WTC11 (cell line): ENCODE results near the gene SLC35F1. TPM values are rescaled to one million over a fixed set of nuclear protein-coding genes. Genes with fewer than 3 reads are reported as not detected.
A peak's percentile ranks its signal among the peaks of the same experiment; 100 is the strongest.

Experiments used
- ATAC-seq: fragments of 200-7000 bp; cut with Tn5 transposase; 2 replicates; pipeline ENCODE4 v1.10.0; 2021; ENCODE audit warnings: mild to moderate bottlenecking, moderate library complexity
- CTCF ChIA-PET: fragments of 300-600 bp; sonication (Branson Sonifier 250); formaldehyde crosslinking; loops from one replicate; lab custom pipeline; 2021; ENCODE audit warnings: antibody characterized with exemption; lab: Charles Lee
- POLR2A ChIA-PET: fragments of 350-600 bp; sonication (Branson Sonifier 250); formaldehyde crosslinking; loops from one replicate; lab custom pipeline; 2021; ENCODE audit warnings: antibody characterized with exemption; lab: Charles Lee
- DNase-seq: peaks from one replicate; pipeline ENCODE4 v3.0.0; 2021; ENCODE audit warnings: low spot score
- H3K27ac Mint-ChIP-seq: 2 replicates; pipeline ENCODE4 v1.8.0; 2021; ENCODE audit warnings: mixed read lengths
- H3K27me3 Mint-ChIP-seq: 2 replicates; pipeline ENCODE4 v1.8.0; 2021; ENCODE audit warnings: low read depth, mild to moderate bottlenecking, moderate library complexity, mixed read lengths
- H3K36me3 Mint-ChIP-seq: 2 replicates; pipeline ENCODE4 v1.8.0; 2021; ENCODE audit warnings: mixed read lengths
- H3K4me1 Mint-ChIP-seq: 2 replicates; pipeline ENCODE4 v1.8.0; 2022; ENCODE audit warnings: mixed read lengths
- H3K4me3 Mint-ChIP-seq: 2 replicates; pipeline ENCODE4 v1.8.0; 2021; ENCODE audit warnings: mild to moderate bottlenecking, moderate library complexity, mixed read lengths
- H3K9me3 Mint-ChIP-seq: 2 replicates; pipeline ENCODE4 v1.8.0; 2021; ENCODE audit warnings: mixed read lengths
- ATF2 ChIP-seq: sonication (generic); formaldehyde crosslinking; IDR thresholded peaks from 2 replicates; pipeline ENCODE4 v1.8.1; 2022; ENCODE audit warnings: low read depth, missing genetic modification reagents, borderline replicate concordance
- CTCF ChIP-seq: fragments of 200-600 bp; IDR thresholded peaks from 2 replicates; pipeline ENCODE4 v1.8.0; 2022; ENCODE audit warnings: antibody characterized with exemption
- HMGXB4 ChIP-seq: sonication (generic); formaldehyde crosslinking; IDR thresholded peaks from 2 replicates; pipeline ENCODE4 v1.8.1; 2023; ENCODE audit warnings: mild to moderate bottlenecking, moderate library complexity, missing genetic modification reagents
- KAT7 ChIP-seq: sonication (generic); formaldehyde crosslinking; IDR thresholded peaks from 2 replicates; pipeline ENCODE4 v1.8.1; 2023; ENCODE audit warnings: missing genetic modification reagents, mild to moderate bottlenecking, borderline replicate concordance
- MAX ChIP-seq: sonication (generic); formaldehyde crosslinking; IDR thresholded peaks from 2 replicates; pipeline ENCODE4 v1.8.0; 2022; ENCODE audit warnings: mild to moderate bottlenecking, missing genetic modification reagents
- MLX ChIP-seq: sonication (generic); formaldehyde crosslinking; IDR thresholded peaks from 2 replicates; pipeline ENCODE4 v1.8.1; 2023; ENCODE audit warnings: mild to moderate bottlenecking, missing genetic modification reagents, moderate library complexity
- NFATC4 ChIP-seq: fragments of 250-450 bp; sonication (Bioruptor Pico); IDR thresholded peaks from 2 replicates; pipeline ENCODE4 v1.9.0; 2021; ENCODE audit warnings: mild to moderate bottlenecking
- NR1H2 ChIP-seq: sonication (generic); formaldehyde crosslinking; IDR thresholded peaks from 2 replicates; pipeline ENCODE4 v1.9.0; 2021; ENCODE audit warnings: mild to moderate bottlenecking, moderate library complexity, missing genetic modification reagents
- PRDM15 ChIP-seq: sonication (generic); formaldehyde crosslinking; IDR thresholded peaks from 2 replicates; pipeline ENCODE4 v1.8.0; 2022; ENCODE audit warnings: missing genetic modification reagents
- TP53 ChIP-seq: sonication (generic); formaldehyde crosslinking; IDR thresholded peaks from 2 replicates; pipeline ENCODE4 v1.8.1; 2023; ENCODE audit warnings: mild to moderate bottlenecking, missing genetic modification reagents
- ZBTB43 ChIP-seq: sonication (generic); formaldehyde crosslinking; IDR thresholded peaks from 2 replicates; pipeline ENCODE4 v1.8.1; 2023; ENCODE audit warnings: mild to moderate bottlenecking, missing genetic modification reagents
- ZNF281 ChIP-seq: sonication (generic); formaldehyde crosslinking; IDR thresholded peaks from 2 replicates; pipeline ENCODE4 v1.8.0; 2023; ENCODE audit warnings: mild to moderate bottlenecking, missing genetic modification reagents
- ZNF416 ChIP-seq: fragments of 250-450 bp; sonication (Bioruptor Pico); IDR thresholded peaks from 2 replicates; pipeline ENCODE4 v1.9.0; 2021; ENCODE audit warnings: mild to moderate bottlenecking, inconsistent platforms
- total RNA-seq: library from RNA; stranded (reverse); gene quantifications from 3 replicates; pipeline ENCODE4 v1.2.3, GENCODE V29; 2021

Gene SLC35F1
- total RNA-seq, 1 experiment from 2014 or later = 11.0 TPM

- H3K36me3 Mint-ChIP-seq = peaks cover 15% of the 10 kb centered on the region
- TF ChIP-seq CTCF (peak; percentile 57), MAX (no peak)
- peaks cover 5% of the 10 kb centered on the region; the same call in 1 of the 2 replicates for H3K27me3 Mint-ChIP-seq
- ChIA-PET CTCF (interaction anchor here (0.7 to 2.6 kb wide), 11 partner anchors 8 to 604 kb away, joined by 3 to 13 read pairs (median 5); no protein-coding TSS in a partner anchor), POLR2A (no interaction called here)
- H3K4me3 Mint-ChIP-seq = no peak overlapping the region
- ATAC-seq (peak; percentile 76), DNase-seq (no peak)
- H3K9me3 Mint-ChIP-seq = peaks cover 16% of the 10 kb centered on the region
- peaks cover 16% of the 10 kb centered on the region for H3K4me1 Mint-ChIP-seq
- H3K27ac Mint-ChIP-seq = no peak overlapping the region
These were observed 69.1 kb downstream of the SLC35F1 start for GRCh38 chr6:117976030-117976651.

- TF ChIP-seq ZNF416 (no peak), PRDM15 (CRISPR knock-in tag) (no peak)
- TF ChIP-seq, all 79 proteins: peak for 0
- DNase-seq (no peak), ATAC-seq (no peak)
- no peaks in the 10 kb centered on the region for H3K9me3 Mint-ChIP-seq
- no peaks in the 10 kb centered on the region for H3K36me3 Mint-ChIP-seq
- POLR2A ChIA-PET = no interaction called here
- peaks cover 11% of the 10 kb centered on the region for H3K4me1 Mint-ChIP-seq
- H3K27ac Mint-ChIP-seq = peak overlapping the region; percentile 20; the same call in 1 of the 2 replicates
- H3K4me3 Mint-ChIP-seq = no peak overlapping the region
- no peaks in the 10 kb centered on the region for H3K27me3 Mint-ChIP-seq
- CTCF ChIA-PET = interaction anchor here (2.9 kb wide), 1 partner anchor 10 kb away, joined by 12 read pairs; no protein-coding TSS in a partner anchor
These were observed 78.9 kb downstream of the SLC35F1 start for GRCh38 chr6:117985916-117986315.

- no peaks in the 10 kb centered on the region for H3K27me3 Mint-ChIP-seq
- ChIA-PET POLR2A (no interaction called here), CTCF (interaction anchor here (2.9 kb wide), 1 partner anchor 10 kb away, joined by 12 read pairs; no protein-coding TSS in a partner anchor)
- no peak overlapping the region for H3K27ac Mint-ChIP-seq
- ATAC-seq (no peak), DNase-seq (no peak)
- H3K9me3 Mint-ChIP-seq = no peaks in the 10 kb centered on the region
- peaks cover 16% of the 10 kb centered on the region for H3K4me1 Mint-ChIP-seq
- no peaks in the 10 kb centered on the region for H3K36me3 Mint-ChIP-seq
- H3K4me3 Mint-ChIP-seq = no peak overlapping the region
- TF ChIP-seq HMGXB4 (CRISPR knock-in tag) (no peak), KAT7 (CRISPR knock-in tag) (no peak), ATF2 (no peak), ZNF281 (CRISPR knock-in tag) (no peak), TP53 (CRISPR knock-in tag) (no peak), NR1H2 (CRISPR knock-in tag) (no peak), MLX (CRISPR knock-in tag) (no peak), NFATC4 (CRISPR knock-in tag) (no peak), CTCF (no peak), ZBTB43 (CRISPR knock-in tag) (no peak)
These were observed 79.3 kb downstream of the SLC35F1 start for GRCh38 chr6:117986396-117986795.
